HepG2 (cell line): ENCODE data around the gene RNPS1. TPM values are rescaled to one million over a fixed set of nuclear protein-coding genes. Genes with fewer than 3 reads are reported as not detected.

Source experiments
- EHMT2 ChIP-seq: fragments of 200-600 bp; sonication (generic); IDR thresholded peaks from 2 replicates; pipeline ENCODE4 v1.7.0; 2017; ENCODE audit warnings: antibody characterized with exemption, low read depth, low read length, borderline replicate concordance
- FOXM1 ChIP-seq: sonication (generic); formaldehyde crosslinking; IDR thresholded peaks from 2 replicates; pipeline ENCODE4 v1.5.0; 2020; ENCODE audit warnings: missing genetic modification reagents
- IKZF4 ChIP-seq: sonication (generic); formaldehyde crosslinking; IDR thresholded peaks from 2 replicates; pipeline ENCODE4 v1.5.1; 2020; ENCODE audit warnings: borderline replicate concordance, mild to moderate bottlenecking, low read depth, missing genetic modification reagents; ENCODE audit errors: not compliant biosample characterization
- MTA3 ChIP-seq: sonication (generic); formaldehyde crosslinking; IDR thresholded peaks from 2 replicates; pipeline ENCODE4 v1.4.0; 2020; ENCODE audit warnings: missing genetic modification reagents
- MTF2 ChIP-seq: sonication (generic); formaldehyde crosslinking; IDR thresholded peaks from 2 replicates; pipeline ENCODE4 v1.5.0; 2020; ENCODE audit warnings: missing genetic modification reagents, borderline replicate concordance
- SATB2 ChIP-seq: sonication (generic); formaldehyde crosslinking; IDR thresholded peaks from 2 replicates; pipeline ENCODE4 v1.5.0; 2020; ENCODE audit warnings: missing genetic modification reagents
- ZFY ChIP-seq: sonication (generic); formaldehyde crosslinking; IDR thresholded peaks from 2 replicates; pipeline ENCODE4 v1.4.0; 2020; ENCODE audit warnings: missing genetic modification reagents
- ZNF10 ChIP-seq: sonication (generic); formaldehyde crosslinking; IDR thresholded peaks from 2 replicates; pipeline ENCODE4 v1.4.0; 2020; ENCODE audit warnings: mild to moderate bottlenecking, low read depth, missing genetic modification reagents, borderline replicate concordance
- ZNF276 ChIP-seq: sonication (generic); formaldehyde crosslinking; IDR thresholded peaks from 2 replicates; pipeline ENCODE4 v1.4.0; 2020; ENCODE audit warnings: mild to moderate bottlenecking, low read depth, missing genetic modification reagents
- ZNF292 ChIP-seq: sonication (generic); formaldehyde crosslinking; IDR thresholded peaks from 2 replicates; pipeline ENCODE4 v1.8.1; 2022; ENCODE audit warnings: mild to moderate bottlenecking, low read depth, missing genetic modification reagents, borderline replicate concordance
- ZNF567 ChIP-seq: sonication (generic); formaldehyde crosslinking; IDR thresholded peaks from 2 replicates; pipeline ENCODE4 v1.8.1; 2023; ENCODE audit warnings: mild to moderate bottlenecking, missing genetic modification reagents, borderline replicate concordance
- ZNF570 ChIP-seq: sonication (generic); formaldehyde crosslinking; IDR thresholded peaks from 2 replicates; pipeline ENCODE4 v1.4.0; 2020; ENCODE audit warnings: mild to moderate bottlenecking, missing genetic modification reagents, borderline replicate concordance
- polyA plus RNA-seq, 8 experiments: library from polyadenylated mRNA; depleted of rRNA in 3 of 8; stranded (reverse) in 7 of 8; unstranded in 1 of 8; fragments of >200 nt; fragmentation: Illumina TruSeq in 4 of 8; extraction: Trizol in 4 of 8; gene quantifications; 2 replicates each; pipeline versions ENCODE4 v1.2.1 to v1.2.3, GENCODE V29; 2011 to 2016; ENCODE audit warnings: low read depth in 4 of 8, missing spikeins in 1 of 8, mixed read lengths in 1 of 8; ENCODE audit not compliant: insufficient read depth in 1 of 8
- total RNA-seq, 5 experiments: library from RNA; depleted of rRNA; stranded (reverse); fragments of >200 nt; fragmentation: Illumina TruSeq; extraction: Trizol; gene quantifications; 2 replicates each; pipeline ENCODE4 v1.2.3, GENCODE V29; 2016; ENCODE audit warnings: low read depth in 1 of 5
- TF ChIP-seq, protein P1 (sequence below), 2 experiments: IDR thresholded peaks; 2 replicates each; pipeline ENCODE4 v1.6.1; 2011 to 2012; ENCODE audit warnings: low read length in 2 of 2, borderline replicate concordance in 1 of 2, low read depth in 1 of 2, mild to moderate bottlenecking in 1 of 2, moderate library complexity in 1 of 2
- TF ChIP-seq, protein P2 (sequence below): sonication (generic); formaldehyde crosslinking; IDR thresholded peaks from 2 replicates; pipeline ENCODE4 v1.4.0; 2020; ENCODE audit warnings: missing genetic modification reagents

The RNPS1 gene
- total and polyA plus RNA-seq, 2 of the 13 experiments (the other 11 are each of a cell fraction or from before 2014, with no cell fraction given): 126 to 133 TPM

- TF ChIP-seq, protein P1, sequence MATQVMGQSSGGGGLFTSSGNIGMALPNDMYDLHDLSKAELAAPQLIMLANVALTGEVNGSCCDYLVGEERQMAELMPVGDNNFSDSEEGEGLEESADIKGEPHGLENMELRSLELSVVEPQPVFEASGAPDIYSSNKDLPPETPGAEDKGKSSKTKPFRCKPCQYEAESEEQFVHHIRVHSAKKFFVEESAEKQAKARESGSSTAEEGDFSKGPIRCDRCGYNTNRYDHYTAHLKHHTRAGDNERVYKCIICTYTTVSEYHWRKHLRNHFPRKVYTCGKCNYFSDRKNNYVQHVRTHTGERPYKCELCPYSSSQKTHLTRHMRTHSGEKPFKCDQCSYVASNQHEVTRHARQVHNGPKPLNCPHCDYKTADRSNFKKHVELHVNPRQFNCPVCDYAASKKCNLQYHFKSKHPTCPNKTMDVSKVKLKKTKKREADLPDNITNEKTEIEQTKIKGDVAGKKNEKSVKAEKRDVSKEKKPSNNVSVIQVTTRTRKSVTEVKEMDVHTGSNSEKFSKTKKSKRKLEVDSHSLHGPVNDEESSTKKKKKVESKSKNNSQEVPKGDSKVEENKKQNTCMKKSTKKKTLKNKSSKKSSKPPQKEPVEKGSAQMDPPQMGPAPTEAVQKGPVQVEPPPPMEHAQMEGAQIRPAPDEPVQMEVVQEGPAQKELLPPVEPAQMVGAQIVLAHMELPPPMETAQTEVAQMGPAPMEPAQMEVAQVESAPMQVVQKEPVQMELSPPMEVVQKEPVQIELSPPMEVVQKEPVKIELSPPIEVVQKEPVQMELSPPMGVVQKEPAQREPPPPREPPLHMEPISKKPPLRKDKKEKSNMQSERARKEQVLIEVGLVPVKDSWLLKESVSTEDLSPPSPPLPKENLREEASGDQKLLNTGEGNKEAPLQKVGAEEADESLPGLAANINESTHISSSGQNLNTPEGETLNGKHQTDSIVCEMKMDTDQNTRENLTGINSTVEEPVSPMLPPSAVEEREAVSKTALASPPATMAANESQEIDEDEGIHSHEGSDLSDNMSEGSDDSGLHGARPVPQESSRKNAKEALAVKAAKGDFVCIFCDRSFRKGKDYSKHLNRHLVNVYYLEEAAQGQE (IDR thresholded peaks at IDR 0.05; ENCODE audit: borderline replicate concordance in 1 of 2, low read depth in 1 of 2, low read length in 2 of 2): no peak
- TF ChIP-seq SATB2 (CRISPR knock-in tag) (no peak), ZNF570 (CRISPR knock-in tag) (no peak), ZFY (peak; percentile 63), EHMT2 (no peak), FOXM1 (CRISPR knock-in tag) (no peak), ZNF10 (CRISPR knock-in tag) (no peak), IKZF4 (CRISPR knock-in tag) (peak; percentile 56), MTA3 (CRISPR knock-in tag) (no peak), ZNF567 (no peak), ZNF292 (no peak), MTF2 (no peak), ZNF276 (no peak)
- TF ChIP-seq, protein P2, sequence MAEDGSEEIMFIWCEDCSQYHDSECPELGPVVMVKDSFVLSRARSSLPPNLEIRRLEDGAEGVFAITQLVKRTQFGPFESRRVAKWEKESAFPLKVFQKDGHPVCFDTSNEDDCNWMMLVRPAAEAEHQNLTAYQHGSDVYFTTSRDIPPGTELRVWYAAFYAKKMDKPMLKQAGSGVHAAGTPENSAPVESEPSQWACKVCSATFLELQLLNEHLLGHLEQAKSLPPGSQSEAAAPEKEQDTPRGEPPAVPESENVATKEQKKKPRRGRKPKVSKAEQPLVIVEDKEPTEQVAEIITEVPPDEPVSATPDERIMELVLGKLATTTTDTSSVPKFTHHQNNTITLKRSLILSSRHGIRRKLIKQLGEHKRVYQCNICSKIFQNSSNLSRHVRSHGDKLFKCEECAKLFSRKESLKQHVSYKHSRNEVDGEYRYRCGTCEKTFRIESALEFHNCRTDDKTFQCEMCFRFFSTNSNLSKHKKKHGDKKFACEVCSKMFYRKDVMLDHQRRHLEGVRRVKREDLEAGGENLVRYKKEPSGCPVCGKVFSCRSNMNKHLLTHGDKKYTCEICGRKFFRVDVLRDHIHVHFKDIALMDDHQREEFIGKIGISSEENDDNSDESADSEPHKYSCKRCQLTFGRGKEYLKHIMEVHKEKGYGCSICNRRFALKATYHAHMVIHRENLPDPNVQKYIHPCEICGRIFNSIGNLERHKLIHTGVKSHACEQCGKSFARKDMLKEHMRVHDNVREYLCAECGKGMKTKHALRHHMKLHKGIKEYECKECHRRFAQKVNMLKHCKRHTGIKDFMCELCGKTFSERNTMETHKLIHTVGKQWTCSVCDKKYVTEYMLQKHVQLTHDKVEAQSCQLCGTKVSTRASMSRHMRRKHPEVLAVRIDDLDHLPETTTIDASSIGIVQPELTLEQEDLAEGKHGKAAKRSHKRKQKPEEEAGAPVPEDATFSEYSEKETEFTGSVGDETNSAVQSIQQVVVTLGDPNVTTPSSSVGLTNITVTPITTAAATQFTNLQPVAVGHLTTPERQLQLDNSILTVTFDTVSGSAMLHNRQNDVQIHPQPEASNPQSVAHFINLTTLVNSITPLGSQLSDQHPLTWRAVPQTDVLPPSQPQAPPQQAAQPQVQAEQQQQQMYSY: 0 out of 2 replicates have a peak, but pooled peaks have one; percentile 32
These were observed 53.9 kb downstream of the RNPS1 start (continued) for GRCh38 chr16:2213817-2214718.
